Measurements from ENCODE around the gene ANO1.

Gene ANO1

DNA sequence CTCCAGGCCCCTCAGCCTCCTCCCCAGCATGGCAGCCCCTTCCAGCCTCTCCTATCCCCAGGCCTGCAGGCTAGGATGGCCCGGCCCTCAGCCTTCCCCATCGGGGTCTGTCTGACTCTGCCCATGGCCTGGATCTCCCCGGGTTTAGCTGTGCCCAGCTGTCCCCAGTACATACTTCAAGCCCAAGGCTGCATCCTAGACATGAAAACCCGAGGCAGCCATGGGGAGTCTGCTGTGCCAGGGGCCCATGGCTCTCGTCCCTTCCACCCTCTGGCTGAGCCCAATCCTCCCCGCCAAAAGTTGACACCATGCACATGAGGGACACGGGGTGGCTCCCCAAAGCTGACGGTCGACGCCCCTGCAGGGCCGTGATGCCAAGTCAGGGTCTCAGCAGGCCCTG lies 102.8 kb downstream of the ANO1 start:
- no peak overlapping the region for H3K4me3 ChIP-seq (ENCODE audit: low read length)
- peaks cover 4% of the 10 kb centered on the region for H3K27me3 ChIP-seq (ENCODE audit: control insufficient read depth, insufficient read depth, low read length)
- H3K9ac ChIP-seq (ENCODE audit: low read length) = no peak overlapping the region
- no peak overlapping the region for H3K27ac ChIP-seq (ENCODE audit: low read depth, low read length)
- no peaks in the 10 kb centered on the region for H3K36me3 ChIP-seq (ENCODE audit: control insufficient read depth, insufficient read depth, low read length)
- H3K4me1 ChIP-seq (ENCODE audit: control insufficient read depth, insufficient read depth, low read length) = no peaks in the 10 kb centered on the region

DNA sequence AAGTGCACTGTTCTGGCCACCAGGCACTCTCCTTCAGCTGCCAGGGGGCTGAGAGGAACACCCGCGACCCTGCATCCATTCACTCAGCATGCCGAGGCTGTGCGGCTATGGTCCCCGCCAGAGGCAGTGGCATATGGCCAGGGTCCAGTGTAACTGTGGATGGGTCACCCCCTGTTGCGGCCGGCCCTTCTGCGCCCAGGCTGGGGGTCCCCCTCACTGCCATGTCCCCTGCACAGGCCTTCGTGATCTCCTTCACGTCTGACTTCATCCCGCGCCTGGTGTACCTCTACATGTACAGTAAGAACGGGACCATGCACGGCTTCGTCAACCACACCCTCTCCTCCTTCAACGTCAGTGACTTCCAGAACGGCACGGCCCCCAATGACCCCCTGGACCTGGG lies 104.1 kb downstream of the ANO1 start:
- Histone ChIP-seq H3K27ac (ENCODE audit: low read depth, low read length) (no peak overlapping the region), H3K36me3 (ENCODE audit: control insufficient read depth, insufficient read depth, low read length) (no peaks in the 10 kb centered on the region), H3K4me1 (ENCODE audit: control insufficient read depth, insufficient read depth, low read length) (no peaks in the 10 kb centered on the region), H3K4me3 (ENCODE audit: low read length) (no peak overlapping the region), H3K27me3 (ENCODE audit: control insufficient read depth, insufficient read depth, low read length) (peaks cover 4% of the 10 kb centered on the region), H3K9ac (ENCODE audit: low read length) (no peak overlapping the region)

DNA sequence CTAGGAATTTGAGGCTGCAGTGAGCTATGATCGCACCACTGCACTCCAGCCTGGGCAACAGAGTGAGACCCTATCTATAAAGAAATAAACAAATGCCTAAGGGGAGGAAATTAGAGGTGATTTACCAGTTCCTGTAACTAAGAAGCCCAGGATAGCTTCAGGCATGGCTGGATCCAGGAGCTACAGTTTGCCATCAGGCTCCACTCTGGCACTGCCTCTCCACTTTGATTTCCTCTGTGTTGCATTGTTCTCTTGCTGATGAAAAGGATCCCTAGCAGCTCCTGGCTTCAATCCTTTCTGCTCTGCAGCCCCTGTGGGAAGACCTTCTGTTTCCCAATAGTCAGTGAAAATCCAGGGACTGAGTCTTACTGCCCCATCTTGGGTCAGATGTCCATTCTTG lies 104.9 kb downstream of the ANO1 start:
- H3K4me3 ChIP-seq (ENCODE audit: low read length) = no peak overlapping the region
- no peak overlapping the region for H3K27ac ChIP-seq (ENCODE audit: low read depth, low read length)
- H3K27me3 ChIP-seq (ENCODE audit: control insufficient read depth, insufficient read depth, low read length) = peaks cover 4% of the 10 kb centered on the region
- no peak overlapping the region for H3K9ac ChIP-seq (ENCODE audit: low read length)
- no peaks in the 10 kb centered on the region for H3K4me1 ChIP-seq (ENCODE audit: control insufficient read depth, insufficient read depth, low read length)
- no peaks in the 10 kb centered on the region for H3K36me3 ChIP-seq (ENCODE audit: control insufficient read depth, insufficient read depth, low read length)

DNA sequence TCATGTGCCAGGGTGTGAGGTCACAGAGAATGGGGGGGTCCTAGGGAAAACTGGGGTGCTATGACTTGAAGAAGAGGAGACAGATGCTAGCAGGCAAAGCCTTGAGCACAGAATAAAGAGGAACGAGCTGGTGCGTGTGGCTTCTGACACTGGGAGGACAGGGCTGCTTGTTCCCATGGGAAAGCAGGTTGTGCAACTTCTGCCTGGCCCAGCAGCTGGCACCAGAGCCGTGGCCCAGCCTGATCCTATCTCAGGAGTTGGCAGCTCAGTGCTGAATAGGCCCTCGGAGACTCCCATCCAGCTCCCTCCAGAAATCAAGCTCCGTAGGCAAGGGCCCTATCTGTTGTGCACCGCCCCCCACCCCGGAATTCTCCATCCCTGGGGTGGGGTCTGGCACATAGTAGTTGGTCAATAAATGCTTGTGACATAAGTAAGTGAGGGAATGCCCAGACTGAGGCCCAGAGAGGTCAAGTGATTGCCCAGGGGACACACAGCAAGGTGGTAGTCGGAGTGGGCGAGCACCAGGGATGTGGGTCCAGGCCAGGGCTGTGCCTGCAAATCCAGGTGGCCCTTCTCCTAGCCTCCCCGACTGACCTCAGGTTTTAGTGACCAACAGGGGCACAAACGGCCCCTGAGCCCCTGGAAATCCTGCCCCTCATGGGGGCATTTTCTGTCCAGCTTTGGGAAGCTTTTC lies 105.5 kb downstream of the ANO1 start:
- H3K4me3 ChIP-seq (ENCODE audit: low read length) = no peak overlapping the region
- no peaks in the 10 kb centered on the region for H3K4me1 ChIP-seq (ENCODE audit: control insufficient read depth, insufficient read depth, low read length)
- H3K36me3 ChIP-seq (ENCODE audit: control insufficient read depth, insufficient read depth, low read length) = no peaks in the 10 kb centered on the region
- H3K9ac ChIP-seq (ENCODE audit: low read length) = no peak overlapping the region
- H3K27ac ChIP-seq (ENCODE audit: low read depth, low read length) = no peak overlapping the region
- peaks cover 4% of the 10 kb centered on the region for H3K27me3 ChIP-seq (ENCODE audit: control insufficient read depth, insufficient read depth, low read length)

DNA sequence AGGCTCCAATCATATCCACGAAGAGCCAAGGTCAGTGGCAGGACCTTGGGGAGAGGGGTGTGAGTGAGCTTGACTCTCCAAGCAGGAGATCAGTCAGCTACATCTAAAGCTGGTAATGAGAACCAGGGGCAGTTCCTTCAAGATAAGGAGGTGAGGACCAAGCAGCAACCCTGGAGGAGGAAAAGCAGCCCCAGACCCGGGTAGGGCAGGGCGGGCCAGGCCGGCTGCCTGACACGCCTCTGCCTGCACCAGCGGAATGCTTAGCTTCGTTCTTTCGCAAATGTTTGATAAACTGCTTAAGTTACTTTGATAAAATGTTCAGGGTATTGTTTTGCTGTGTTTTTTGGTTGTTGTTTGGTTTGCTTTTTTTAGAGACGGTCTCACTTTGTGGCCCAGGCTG lies 106.3 kb downstream of the ANO1 start:
- no peak overlapping the region for H3K27ac ChIP-seq (ENCODE audit: low read depth, low read length)
- H3K27me3 ChIP-seq (ENCODE audit: control insufficient read depth, insufficient read depth, low read length) = peaks cover 4% of the 10 kb centered on the region
- H3K9ac ChIP-seq (ENCODE audit: low read length) = no peak overlapping the region
- no peaks in the 10 kb centered on the region for H3K4me1 ChIP-seq (ENCODE audit: control insufficient read depth, insufficient read depth, low read length)
- H3K4me3 ChIP-seq (ENCODE audit: low read length) = no peak overlapping the region
- H3K36me3 ChIP-seq (ENCODE audit: control insufficient read depth, insufficient read depth, low read length) = no peaks in the 10 kb centered on the region

DNA sequence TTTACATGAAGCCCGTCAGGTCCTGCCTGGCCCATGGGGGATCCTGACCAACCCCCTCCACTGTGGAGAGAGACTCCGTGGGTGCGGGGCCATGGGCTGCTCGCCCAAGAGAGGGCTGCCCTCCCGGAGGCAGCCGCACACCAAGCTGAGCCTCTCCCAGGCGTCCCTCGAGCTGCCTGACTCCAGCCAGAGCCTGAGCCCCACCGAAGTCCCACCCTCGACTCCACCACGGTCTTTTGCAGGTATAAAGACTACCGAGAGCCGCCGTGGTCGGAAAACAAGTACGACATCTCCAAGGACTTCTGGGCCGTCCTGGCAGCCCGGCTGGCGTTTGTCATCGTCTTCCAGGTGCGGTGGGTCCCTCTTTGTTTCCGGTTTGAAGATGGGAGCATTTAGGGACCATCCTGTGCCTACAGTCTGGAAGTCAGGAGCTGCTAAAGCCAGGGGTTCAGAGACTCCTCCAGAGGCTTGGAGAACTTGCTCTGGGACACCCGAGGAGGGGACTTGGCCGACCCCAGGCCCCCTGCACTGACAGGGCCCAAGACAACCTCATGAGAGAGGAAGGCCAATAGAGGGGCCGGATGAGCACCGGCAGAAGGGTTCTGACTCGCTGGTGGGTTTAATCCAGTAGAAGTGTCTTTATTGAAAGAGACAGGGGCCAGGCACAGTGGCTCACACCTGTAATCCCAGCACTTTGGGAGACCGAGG lies 107.4 kb downstream of the ANO1 start:
- Histone ChIP-seq H3K9ac (ENCODE audit: low read length) (no peak overlapping the region), H3K4me3 (ENCODE audit: low read length) (no peak overlapping the region), H3K27ac (ENCODE audit: low read depth, low read length) (no peak overlapping the region), H3K4me1 (ENCODE audit: control insufficient read depth, insufficient read depth, low read length) (no peaks in the 10 kb centered on the region), H3K27me3 (ENCODE audit: control insufficient read depth, insufficient read depth, low read length) (peaks cover 4% of the 10 kb centered on the region), H3K36me3 (ENCODE audit: control insufficient read depth, insufficient read depth, low read length) (no peaks in the 10 kb centered on the region)

DNA sequence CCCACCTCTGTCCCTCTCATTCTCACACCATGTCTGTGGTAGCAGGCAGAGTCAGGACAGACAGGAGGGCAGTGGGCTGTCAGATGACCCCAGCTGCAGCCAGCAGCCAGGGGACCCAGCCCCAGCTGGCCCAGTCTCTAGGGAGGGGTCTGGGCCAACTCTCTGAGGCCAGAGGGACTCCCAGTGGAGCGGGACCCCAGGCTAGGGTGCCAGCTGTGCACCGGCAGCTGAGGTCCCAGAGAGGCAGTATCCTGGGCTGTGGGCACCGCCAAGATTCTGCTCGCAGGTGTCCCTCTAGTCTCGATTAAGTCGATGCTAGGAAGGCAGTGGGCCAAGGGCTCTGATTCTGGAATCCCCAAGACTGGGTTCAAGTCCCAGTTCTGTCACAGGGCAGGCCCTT lies 108.3 kb downstream of the ANO1 start:
- Histone ChIP-seq H3K27ac (ENCODE audit: low read depth, low read length) (no peak overlapping the region), H3K36me3 (ENCODE audit: control insufficient read depth, insufficient read depth, low read length) (no peaks in the 10 kb centered on the region), H3K27me3 (ENCODE audit: control insufficient read depth, insufficient read depth, low read length) (peaks cover 4% of the 10 kb centered on the region), H3K4me1 (ENCODE audit: control insufficient read depth, insufficient read depth, low read length) (no peaks in the 10 kb centered on the region), H3K9ac (ENCODE audit: low read length) (no peak overlapping the region), H3K4me3 (ENCODE audit: low read length) (no peak overlapping the region)

DNA sequence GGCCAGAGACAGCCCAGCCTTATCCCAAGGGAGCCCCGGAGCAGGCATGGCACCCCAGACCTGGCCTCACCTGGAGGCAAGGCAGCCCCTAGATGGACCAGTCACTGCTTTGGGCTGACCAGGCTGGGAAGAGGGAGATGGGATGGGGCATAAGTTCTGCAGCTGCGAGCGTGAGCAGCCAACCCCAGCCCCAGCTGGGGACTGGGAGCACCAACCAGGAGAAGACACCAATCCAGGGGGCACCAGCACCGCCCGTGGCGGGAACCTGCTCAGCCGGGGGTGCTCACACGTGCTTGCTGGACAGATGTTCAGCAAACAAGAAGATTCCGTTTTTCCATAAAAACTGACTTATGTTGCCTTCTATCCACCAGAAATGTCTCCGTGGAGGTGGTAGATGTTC lies 108.8 kb downstream of the ANO1 start:
- peaks cover 2% of the 10 kb centered on the region for H3K27me3 ChIP-seq (ENCODE audit: control insufficient read depth, insufficient read depth, low read length)
- no peak overlapping the region for H3K4me3 ChIP-seq (ENCODE audit: low read length)
- no peaks in the 10 kb centered on the region for H3K36me3 ChIP-seq (ENCODE audit: control insufficient read depth, insufficient read depth, low read length)
- no peak overlapping the region for H3K9ac ChIP-seq (ENCODE audit: low read length)
- H3K27ac ChIP-seq (ENCODE audit: low read depth, low read length) = no peak overlapping the region
- no peaks in the 10 kb centered on the region for H3K4me1 ChIP-seq (ENCODE audit: control insufficient read depth, insufficient read depth, low read length)

DNA sequence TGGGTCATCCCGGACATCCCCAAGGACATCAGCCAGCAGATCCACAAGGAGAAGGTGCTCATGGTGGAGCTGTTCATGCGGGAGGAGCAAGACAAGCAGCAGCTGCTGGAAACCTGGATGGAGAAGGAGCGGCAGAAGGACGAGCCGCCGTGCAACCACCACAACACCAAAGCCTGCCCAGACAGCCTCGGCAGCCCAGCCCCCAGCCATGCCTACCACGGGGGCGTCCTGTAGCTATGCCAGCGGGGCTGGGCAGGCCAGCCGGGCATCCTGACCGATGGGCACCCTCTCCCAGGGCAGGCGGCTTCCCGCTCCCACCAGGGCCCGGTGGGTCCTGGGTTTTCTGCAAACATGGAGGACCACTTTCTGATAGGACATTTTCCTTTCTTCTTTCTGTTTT lies 109.7 kb downstream of the ANO1 start:
- Histone ChIP-seq H3K27me3 (ENCODE audit: control insufficient read depth, insufficient read depth, low read length) (no peaks in the 10 kb centered on the region), H3K4me1 (ENCODE audit: control insufficient read depth, insufficient read depth, low read length) (no peaks in the 10 kb centered on the region), H3K9ac (ENCODE audit: low read length) (no peak overlapping the region), H3K27ac (ENCODE audit: low read depth, low read length) (no peak overlapping the region), H3K36me3 (ENCODE audit: control insufficient read depth, insufficient read depth, low read length) (no peaks in the 10 kb centered on the region), H3K4me3 (ENCODE audit: low read length) (no peak overlapping the region)

DNA sequence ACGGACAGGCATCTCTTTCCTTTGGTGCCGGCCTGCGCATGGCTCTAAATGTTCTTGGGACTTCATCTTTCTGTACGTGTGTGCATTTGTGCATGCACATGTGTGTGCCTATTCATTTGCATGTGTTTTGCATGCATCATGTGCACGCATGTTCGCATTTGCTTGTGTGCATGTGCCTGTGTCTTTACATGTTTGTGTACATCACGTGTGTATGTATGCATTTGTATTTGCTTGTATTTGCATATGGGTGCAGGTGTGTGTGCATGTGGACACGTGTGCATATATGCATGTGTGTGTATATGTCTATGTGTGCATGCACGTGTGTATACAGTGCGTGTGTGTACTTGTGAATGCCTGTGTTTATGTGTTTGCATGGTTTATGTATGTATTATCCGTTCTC lies 111.5 kb downstream of the ANO1 start:
- H3K4me3 ChIP-seq (ENCODE audit: low read length) = no peak overlapping the region
- no peaks in the 10 kb centered on the region for H3K27me3 ChIP-seq (ENCODE audit: control insufficient read depth, insufficient read depth, low read length)
- no peak overlapping the region for H3K27ac ChIP-seq (ENCODE audit: low read depth, low read length)
- H3K36me3 ChIP-seq (ENCODE audit: control insufficient read depth, insufficient read depth, low read length) = no peaks in the 10 kb centered on the region
- no peak overlapping the region for H3K9ac ChIP-seq (ENCODE audit: low read length)
- no peaks in the 10 kb centered on the region for H3K4me1 ChIP-seq (ENCODE audit: control insufficient read depth, insufficient read depth, low read length)

DNA sequence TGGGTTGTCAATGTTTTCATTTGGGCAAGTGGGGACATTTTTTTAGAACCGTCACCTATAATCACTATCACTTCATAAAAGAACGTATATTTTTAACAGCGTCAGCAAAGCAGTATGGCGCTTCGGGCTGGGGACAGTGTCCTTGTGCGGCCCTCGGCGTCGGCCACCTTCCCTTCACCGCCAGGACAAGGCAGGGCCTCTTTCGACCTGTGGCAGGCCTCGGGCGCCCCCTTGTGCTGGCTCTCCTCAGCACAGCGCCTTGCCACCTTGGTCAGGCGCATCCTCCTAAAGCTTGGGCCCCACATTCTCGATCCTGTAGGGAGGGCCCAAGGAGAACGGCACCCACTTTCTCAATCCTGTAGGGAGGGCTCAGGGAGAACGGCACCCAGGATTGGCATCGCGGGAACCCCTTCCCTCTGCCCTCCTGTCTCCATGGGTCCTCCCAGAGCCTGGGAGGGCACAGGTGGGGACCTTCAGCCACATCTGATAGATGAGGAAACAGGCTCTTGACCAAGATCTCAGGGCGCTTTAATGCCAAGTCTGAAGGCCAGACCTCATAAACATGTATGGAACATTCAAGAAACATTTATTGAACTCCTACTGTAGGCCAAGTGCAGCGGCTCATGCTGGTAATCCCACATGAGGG lies 113.5 kb downstream of the ANO1 start:
- Histone ChIP-seq H3K36me3 (ENCODE audit: control insufficient read depth, insufficient read depth, low read length) (no peaks in the 10 kb centered on the region), H3K27ac (ENCODE audit: low read depth, low read length) (no peak overlapping the region), H3K4me3 (ENCODE audit: low read length) (no peak overlapping the region), H3K4me1 (ENCODE audit: control insufficient read depth, insufficient read depth, low read length) (no peaks in the 10 kb centered on the region), H3K27me3 (ENCODE audit: control insufficient read depth, insufficient read depth, low read length) (no peaks in the 10 kb centered on the region), H3K9ac (ENCODE audit: low read length) (no peak overlapping the region)

DNA sequence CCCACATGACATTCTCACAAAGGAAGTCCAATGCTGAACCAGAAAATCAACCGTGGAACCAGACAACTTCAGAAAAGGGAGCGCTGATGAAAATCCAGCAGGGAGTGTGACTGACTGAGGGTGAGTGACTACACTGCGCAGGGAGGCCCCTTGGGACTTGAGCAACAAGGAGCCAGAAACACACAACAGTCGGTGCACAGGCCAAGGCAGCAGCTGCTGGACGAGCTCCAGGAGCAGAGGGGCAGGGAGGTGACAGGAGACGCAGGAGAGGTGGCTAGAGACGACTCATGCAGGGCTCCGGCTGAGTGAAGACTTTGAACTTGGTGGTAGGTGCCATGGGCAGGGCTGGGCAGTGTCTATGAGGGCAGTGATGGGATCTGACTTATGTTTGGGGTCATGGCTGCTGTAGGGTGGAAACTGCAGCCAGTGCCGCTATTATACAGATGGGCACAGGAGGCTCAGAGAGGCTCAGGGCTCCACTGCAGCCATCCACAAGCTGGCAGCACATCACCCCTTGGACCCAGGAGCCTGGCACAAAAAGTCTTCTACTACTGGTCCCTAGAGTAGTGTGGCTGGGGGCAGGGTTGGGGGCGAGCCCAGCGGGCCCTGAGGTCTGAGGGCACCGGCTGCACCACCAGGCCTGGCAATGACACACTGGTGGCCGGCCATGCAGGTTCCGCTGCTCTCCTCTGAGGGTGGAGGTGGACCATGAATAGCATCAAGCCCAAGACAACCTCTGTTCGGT lies 114.7 kb downstream of the ANO1 start:
- no peak overlapping the region for H3K4me3 ChIP-seq (ENCODE audit: low read length)
- no peaks in the 10 kb centered on the region for H3K36me3 ChIP-seq (ENCODE audit: control insufficient read depth, insufficient read depth, low read length)
- no peaks in the 10 kb centered on the region for H3K27me3 ChIP-seq (ENCODE audit: control insufficient read depth, insufficient read depth, low read length)
- H3K27ac ChIP-seq (ENCODE audit: low read depth, low read length) = no peak overlapping the region
- H3K9ac ChIP-seq (ENCODE audit: low read length) = no peak overlapping the region
- no peaks in the 10 kb centered on the region for H3K4me1 ChIP-seq (ENCODE audit: control insufficient read depth, insufficient read depth, low read length)

Measured in rectal smooth muscle tissue (tissue), 1 donor.